PC-3 (cell line): ENCODE measurements around the gene CA5B. TPM values are rescaled to one million over a fixed set of nuclear protein-coding genes. Genes with fewer than 3 reads are reported as not detected.

Source experiments
- ATAC-seq: fragments of 200-7000 bp; cut with Tn5 transposase; 2 replicates; pipeline ENCODE4 v1.9.1; 2020; ENCODE audit warnings: mild to moderate bottlenecking, moderate library complexity
- BruUV-seq: library from RNA; stranded (reverse); fragments of 400-500 nt; replicated peaks from 2 replicates; lab custom pipeline; 2021; lab: Mats Ljungman, UMichigan
- CTCF ChIA-PET: fragments of 300-600 bp; sonication (Branson Sonifier 250); formaldehyde crosslinking; loops from one replicate; lab custom pipeline; 2022; ENCODE audit warnings: antibody characterized with exemption; lab: Charles Lee
- POLR2A ChIA-PET: fragments of 300-600 bp; sonication (Branson Sonifier 250); formaldehyde crosslinking; loops from one replicate; lab custom pipeline; 2022; ENCODE audit warnings: antibody characterized with exemption; ENCODE audit not compliant: unreplicated experiment; lab: Charles Lee
- DNase-seq: peaks from one replicate; pipeline ENCODE4 v3.0.0-alpha.2; 2015
- H2AFZ ChIP-seq: fragments of 300-600 bp; sonication (generic); 2 replicates; pipeline ENCODE4 v1.6.0; 2016; ENCODE audit warnings: antibody characterized with exemption, low read length
- H3F3A ChIP-seq: fragments of 300-600 bp; sonication (generic); one replicate; pipeline ENCODE4 v1.6.0; 2017; ENCODE audit warnings: antibody characterized with exemption, low read length, control low read depth, mild to moderate bottlenecking; ENCODE audit not compliant: unreplicated experiment
- H3K27ac ChIP-seq: fragments of 300-600 bp; sonication (generic); 2 replicates; pipeline ENCODE4 v1.5.1; 2016; ENCODE audit warnings: mild to moderate bottlenecking, low read length
- H3K27me3 ChIP-seq: fragments of 300-600 bp; sonication (generic); 2 replicates; pipeline ENCODE4 v1.6.1; 2016; ENCODE audit warnings: low read length, mixed read lengths
- H3K36me3 ChIP-seq: fragments of 300-600 bp; sonication (generic); 2 replicates; pipeline ENCODE4 v1.6.1; 2016; ENCODE audit warnings: low read depth, mixed run types, low read length, mixed read lengths
- H3K4me1 ChIP-seq: fragments of 300-600 bp; sonication (generic); 2 replicates; pipeline ENCODE4 v1.5.1; 2016; ENCODE audit warnings: low read length; ENCODE audit not compliant: insufficient read depth
- H3K4me2 ChIP-seq: fragments of 300-600 bp; sonication (generic); 2 replicates; pipeline ENCODE4 v1.6.0; 2016; ENCODE audit warnings: low read length
- H3K4me3 ChIP-seq: fragments of 300-600 bp; sonication (generic); 2 replicates; pipeline ENCODE4 v1.5.1; 2016; ENCODE audit warnings: mild to moderate bottlenecking, low read length, mixed read lengths
- H3K79me2 ChIP-seq: fragments of 300-600 bp; sonication (generic); 2 replicates; pipeline ENCODE4 v1.6.1; 2017; ENCODE audit warnings: low read length, mixed read lengths
- H3K9ac ChIP-seq: fragments of 300-600 bp; sonication (generic); 2 replicates; pipeline ENCODE4 v1.6.0; 2016; ENCODE audit warnings: mild to moderate bottlenecking, low read length
- H3K9me2 ChIP-seq: fragments of 300-600 bp; sonication (generic); replicated peaks from 2 replicates; pipeline ENCODE4 v1.6.1; 2016; ENCODE audit warnings: mixed run types, low read length, mixed read lengths
- H3K9me3 ChIP-seq: fragments of 300-600 bp; sonication (generic); 2 replicates; pipeline ENCODE4 v1.6.1; 2016; ENCODE audit warnings: low read length, mixed read lengths
- H4K20me1 ChIP-seq: fragments of 300-600 bp; sonication (generic); 2 replicates; pipeline ENCODE4 v1.6.1; 2016; ENCODE audit warnings: low read length, mixed read lengths
- EZH2 ChIP-seq: fragments of 300-600 bp; sonication (generic); IDR thresholded peaks from one replicate; pipeline ENCODE4 v1.6.1; 2017; ENCODE audit warnings: antibody characterized with exemption, mild to moderate bottlenecking, low read length; ENCODE audit not compliant: unreplicated experiment
- EZH2phosphoT487 ChIP-seq: fragments of 300-600 bp; sonication (generic); IDR thresholded peaks from 2 replicates; pipeline ENCODE4 v1.6.1; 2018; ENCODE audit warnings: mild to moderate bottlenecking, antibody characterized with exemption, low read length, borderline replicate concordance
- intact Hi-C: fragments of 100-400 bp; cut with micrococcal nuclease; formaldehyde crosslinking; loops from 2 replicates; pipeline ENCODE4 v1.9.0; 2023
- total RNA-seq: library from RNA; depleted of rRNA; stranded (reverse); fragments of >200 nt; gene quantifications from 2 replicates; pipeline ENCODE4 v1.2.3, GENCODE V29; 2014
- TF ChIP-seq, protein P1 (sequence below): fragments of 300-600 bp; sonication (generic); conservative IDR thresholded peaks from 2 replicates; pipeline ENCODE4 v1.5.1; 2017; ENCODE audit warnings: antibody characterized with exemption, low read depth, mild to moderate bottlenecking, low read length

The CA5B gene
- total RNA-seq, 1 experiment from 2014 or later: 8.5 TPM

- no TSS peak for BruUV-seq
- no peaks in the 10 kb centered on the region for H3K27me3 ChIP-seq
- H3K4me3 ChIP-seq: no peak overlapping the region
- CTCF ChIA-PET: no interaction called here
- H3F3A ChIP-seq: no peaks in the 10 kb centered on the region
- intact Hi-C loops: no loop called here
- peak; percentile 61 for ATAC-seq
- no peaks in the 10 kb centered on the region for H4K20me1 ChIP-seq
- H3K27ac ChIP-seq: no peak overlapping the region
- TF ChIP-seq EZH2phosphoT487 (no peak), EZH2 (no peak)
- TF ChIP-seq, protein P1, sequence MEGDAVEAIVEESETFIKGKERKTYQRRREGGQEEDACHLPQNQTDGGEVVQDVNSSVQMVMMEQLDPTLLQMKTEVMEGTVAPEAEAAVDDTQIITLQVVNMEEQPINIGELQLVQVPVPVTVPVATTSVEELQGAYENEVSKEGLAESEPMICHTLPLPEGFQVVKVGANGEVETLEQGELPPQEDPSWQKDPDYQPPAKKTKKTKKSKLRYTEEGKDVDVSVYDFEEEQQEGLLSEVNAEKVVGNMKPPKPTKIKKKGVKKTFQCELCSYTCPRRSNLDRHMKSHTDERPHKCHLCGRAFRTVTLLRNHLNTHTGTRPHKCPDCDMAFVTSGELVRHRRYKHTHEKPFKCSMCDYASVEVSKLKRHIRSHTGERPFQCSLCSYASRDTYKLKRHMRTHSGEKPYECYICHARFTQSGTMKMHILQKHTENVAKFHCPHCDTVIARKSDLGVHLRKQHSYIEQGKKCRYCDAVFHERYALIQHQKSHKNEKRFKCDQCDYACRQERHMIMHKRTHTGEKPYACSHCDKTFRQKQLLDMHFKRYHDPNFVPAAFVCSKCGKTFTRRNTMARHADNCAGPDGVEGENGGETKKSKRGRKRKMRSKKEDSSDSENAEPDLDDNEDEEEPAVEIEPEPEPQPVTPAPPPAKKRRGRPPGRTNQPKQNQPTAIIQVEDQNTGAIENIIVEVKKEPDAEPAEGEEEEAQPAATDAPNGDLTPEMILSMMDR: peak; percentile 79
- no peaks in the 10 kb centered on the region for H3K4me1 ChIP-seq
- H3K4me2 ChIP-seq: no peak overlapping the region
- H3K9ac ChIP-seq: no peak overlapping the region
- H3K36me3 ChIP-seq: no peaks in the 10 kb centered on the region
- no peaks in the 10 kb centered on the region for H3K79me2 ChIP-seq
- POLR2A ChIA-PET: no interaction called here
- H2AFZ ChIP-seq: no peak overlapping the region
- peak; percentile 46 for DNase-seq
- no peaks in the 10 kb centered on the region for H3K9me3 ChIP-seq
- H3K9me2 ChIP-seq: no peaks in the 10 kb centered on the region
Measured at GRCh38 chrX:15761564-15762191, 23.6 kb downstream of the CA5B start.

- no peak for TF ChIP-seq EZH2
- TF ChIP-seq, protein P1: no peak
- TF ChIP-seq EZH2phosphoT487: no peak
- H4K20me1 ChIP-seq: no peaks in the 10 kb centered on the region
- no peak overlapping the region for H2AFZ ChIP-seq
- no peak overlapping the region for H3K9ac ChIP-seq
- ATAC-seq (no peak), DNase-seq (no peak)
- BruUV-seq: no TSS peak
- H3K4me1 ChIP-seq: no peaks in the 10 kb centered on the region
- ChIA-PET POLR2A (no interaction called here), CTCF (no interaction called here)
- H3K79me2 ChIP-seq: no peaks in the 10 kb centered on the region
- no peak overlapping the region for H3K4me3 ChIP-seq
- intact Hi-C loops: no loop called here
- no peaks in the 10 kb centered on the region for H3K36me3 ChIP-seq
- no peaks in the 10 kb centered on the region for H3F3A ChIP-seq
- H3K9me2 ChIP-seq: no peaks in the 10 kb centered on the region
- H3K4me2 ChIP-seq: no peak overlapping the region
- no peaks in the 10 kb centered on the region for H3K27me3 ChIP-seq
- no peak overlapping the region for H3K27ac ChIP-seq
- no peaks in the 10 kb centered on the region for H3K9me3 ChIP-seq
Measured at GRCh38 chrX:15769300-15769954, 31.4 kb downstream of the CA5B start.
